DOHH2 (cell line): ENCODE data around the gene GRID2.

Experiments used
- H3F3A ChIP-seq: fragments of 200-600 bp; sonication (generic), shearing (Covaris generic); 2 replicates; pipeline ENCODE4 v1.6.0; 2016; ENCODE audit warnings: antibody characterized with exemption, mild to moderate bottlenecking; ENCODE audit not compliant: control insufficient read depth, insufficient read depth
- H3K27ac ChIP-seq: fragments of 200-600 bp; sonication (generic); 2 replicates; pipeline ENCODE4 v1.5.1; 2014; ENCODE audit warnings: low read depth, mild to moderate bottlenecking, low read length, moderate library complexity
- H3K27me3 ChIP-seq: fragments of 200-600 bp; sonication (generic); 2 replicates; pipeline ENCODE4 v1.6.1; 2014; ENCODE audit warnings: mild to moderate bottlenecking, low read length, mixed read lengths; ENCODE audit not compliant: control insufficient read depth
- H3K36me3 ChIP-seq: fragments of 200-600 bp; sonication (generic); 2 replicates; pipeline ENCODE4 v1.6.1; 2014; ENCODE audit warnings: mild to moderate bottlenecking, low read length, moderate library complexity, mixed read lengths; ENCODE audit not compliant: control insufficient read depth
- H3K4me1 ChIP-seq: fragments of 200-600 bp; sonication (generic); 2 replicates; pipeline ENCODE4 v1.6.1; 2014; ENCODE audit warnings: mild to moderate bottlenecking, low read length, mixed read lengths; ENCODE audit not compliant: control insufficient read depth
- H3K4me2 ChIP-seq: fragments of 200-600 bp; sonication (generic); 2 replicates; pipeline ENCODE4 v1.6.0; 2014; ENCODE audit warnings: mild to moderate bottlenecking, low read length, moderate library complexity
- H3K4me3 ChIP-seq: fragments of 200-600 bp; sonication (generic); 2 replicates; pipeline ENCODE4 v1.5.1; 2014; ENCODE audit warnings: mild to moderate bottlenecking, low read length, mixed read lengths
- H3K79me2 ChIP-seq: fragments of 200-600 bp; sonication (generic); 2 replicates; pipeline ENCODE4 v1.6.1; 2014; ENCODE audit warnings: mild to moderate bottlenecking, low read length, mixed read lengths; ENCODE audit not compliant: control insufficient read depth
- H3K9me2 ChIP-seq: fragments of 200-600 bp; sonication (generic); replicated peaks from 2 replicates; pipeline ENCODE4 v1.6.1; 2014; ENCODE audit warnings: mild to moderate bottlenecking, low read length, mixed read lengths; ENCODE audit not compliant: control insufficient read depth
- H3K9me3 ChIP-seq: fragments of 200-600 bp; sonication (generic); 2 replicates; pipeline ENCODE4 v1.6.1; 2014; ENCODE audit warnings: antibody characterized with exemption, low read length, mixed read lengths; ENCODE audit not compliant: control insufficient read depth, insufficient read depth
- H4K20me1 ChIP-seq: fragments of 200-600 bp; sonication (generic); 2 replicates; pipeline ENCODE4 v1.6.0; 2014; ENCODE audit warnings: low read depth, mild to moderate bottlenecking, antibody characterized with exemption, low read length, moderate library complexity; ENCODE audit not compliant: control insufficient read depth, insufficient read depth
- EZH2phosphoT487 ChIP-seq: fragments of 200-600 bp; sonication (generic); IDR thresholded peaks from 2 replicates; pipeline ENCODE4 v1.6.1; 2017; ENCODE audit warnings: borderline replicate concordance, mild to moderate bottlenecking, antibody characterized with exemption, low read length, moderate library complexity, mixed read lengths
- TF ChIP-seq, protein P1 (sequence below): fragments of 200-600 bp; sonication (generic); IDR thresholded peaks from one replicate; pipeline ENCODE4 v1.5.1; 2014; ENCODE audit warnings: antibody characterized with exemption, mild to moderate bottlenecking, low read depth, low read length; ENCODE audit not compliant: poor library complexity, severe bottlenecking

The GRID2 gene

DNA sequence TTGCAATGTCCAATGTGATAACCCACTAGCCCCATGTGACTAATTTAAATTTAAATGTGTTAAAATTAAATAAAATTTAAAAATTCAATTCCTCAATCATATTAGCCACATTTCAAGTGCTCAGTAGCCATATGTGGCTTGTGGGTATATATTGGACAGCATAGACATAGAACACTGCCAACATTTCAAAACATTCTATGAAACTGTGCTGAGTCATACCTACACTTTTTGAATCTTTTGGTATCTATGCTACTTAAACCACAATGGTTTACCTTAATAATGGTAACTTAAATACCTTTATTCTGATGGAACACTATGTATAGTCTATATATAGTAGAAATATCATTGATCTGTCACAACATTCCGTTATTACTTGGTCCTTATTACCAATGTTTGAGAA lies 1301.4 kb downstream of the GRID2 start:
- H3K79me2 ChIP-seq: no peaks in the 10 kb centered on the region
- no peaks in the 10 kb centered on the region for H3K36me3 ChIP-seq
- H4K20me1 ChIP-seq: no peaks in the 10 kb centered on the region
- H3K9me3 ChIP-seq: no peaks in the 10 kb centered on the region
- H3K4me3 ChIP-seq: no peak overlapping the region
- H3K4me1 ChIP-seq: no peaks in the 10 kb centered on the region
- TF ChIP-seq EZH2phosphoT487: no peak
- TF ChIP-seq, protein P1, sequence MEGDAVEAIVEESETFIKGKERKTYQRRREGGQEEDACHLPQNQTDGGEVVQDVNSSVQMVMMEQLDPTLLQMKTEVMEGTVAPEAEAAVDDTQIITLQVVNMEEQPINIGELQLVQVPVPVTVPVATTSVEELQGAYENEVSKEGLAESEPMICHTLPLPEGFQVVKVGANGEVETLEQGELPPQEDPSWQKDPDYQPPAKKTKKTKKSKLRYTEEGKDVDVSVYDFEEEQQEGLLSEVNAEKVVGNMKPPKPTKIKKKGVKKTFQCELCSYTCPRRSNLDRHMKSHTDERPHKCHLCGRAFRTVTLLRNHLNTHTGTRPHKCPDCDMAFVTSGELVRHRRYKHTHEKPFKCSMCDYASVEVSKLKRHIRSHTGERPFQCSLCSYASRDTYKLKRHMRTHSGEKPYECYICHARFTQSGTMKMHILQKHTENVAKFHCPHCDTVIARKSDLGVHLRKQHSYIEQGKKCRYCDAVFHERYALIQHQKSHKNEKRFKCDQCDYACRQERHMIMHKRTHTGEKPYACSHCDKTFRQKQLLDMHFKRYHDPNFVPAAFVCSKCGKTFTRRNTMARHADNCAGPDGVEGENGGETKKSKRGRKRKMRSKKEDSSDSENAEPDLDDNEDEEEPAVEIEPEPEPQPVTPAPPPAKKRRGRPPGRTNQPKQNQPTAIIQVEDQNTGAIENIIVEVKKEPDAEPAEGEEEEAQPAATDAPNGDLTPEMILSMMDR: no peak
- no peak overlapping the region for H3K27ac ChIP-seq
- H3K4me2 ChIP-seq: no peak overlapping the region
- H3F3A ChIP-seq: no peaks in the 10 kb centered on the region
- H3K9me2 ChIP-seq: no peaks in the 10 kb centered on the region
- no peaks in the 10 kb centered on the region for H3K27me3 ChIP-seq

- Histone ChIP-seq H3K4me1 (no peaks in the 10 kb centered on the region), H4K20me1 (no peaks in the 10 kb centered on the region), H3F3A (no peaks in the 10 kb centered on the region), H3K9me3 (no peaks in the 10 kb centered on the region), H3K79me2 (no peaks in the 10 kb centered on the region), H3K27ac (no peak overlapping the region), H3K27me3 (no peaks in the 10 kb centered on the region), H3K36me3 (no peaks in the 10 kb centered on the region), H3K4me3 (no peak overlapping the region), H3K9me2 (no peaks in the 10 kb centered on the region), H3K4me2 (no peak overlapping the region)
- TF ChIP-seq EZH2phosphoT487: no peak
- TF ChIP-seq, protein P1: no peak
Observed at GRCh38 chr4:93617606-93618005, 1313.8 kb downstream of the GRID2 start.

DNA sequence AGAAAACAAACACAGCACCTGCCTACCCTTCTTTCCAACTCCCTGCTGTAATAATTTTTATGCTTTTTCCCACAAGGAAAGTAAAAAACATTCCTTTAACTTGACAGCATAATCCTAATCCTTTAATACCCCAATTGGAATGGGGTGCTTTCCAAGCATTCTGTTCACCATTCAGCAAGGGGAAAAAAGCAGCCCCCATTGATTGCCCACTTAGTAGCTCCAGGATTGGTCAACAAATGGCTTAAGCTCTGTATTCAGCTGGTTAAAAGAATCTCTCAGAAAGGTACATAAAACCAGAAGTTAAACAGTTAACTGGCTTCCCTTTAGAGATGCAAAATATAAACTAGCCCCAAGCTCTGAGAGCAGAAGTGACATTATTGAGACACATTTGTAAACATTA lies 1330.0 kb downstream of the GRID2 start:
- no peak for TF ChIP-seq EZH2phosphoT487
- TF ChIP-seq, protein P1: no peak
- Histone ChIP-seq H3K4me3 (no peak overlapping the region), H3K9me2 (no peaks in the 10 kb centered on the region), H3K4me1 (no peaks in the 10 kb centered on the region), H3K27ac (no peak overlapping the region), H3K36me3 (no peaks in the 10 kb centered on the region), H3K79me2 (no peaks in the 10 kb centered on the region), H4K20me1 (no peaks in the 10 kb centered on the region), H3K27me3 (no peaks in the 10 kb centered on the region), H3K9me3 (no peaks in the 10 kb centered on the region), H3K4me2 (no peak overlapping the region), H3F3A (no peaks in the 10 kb centered on the region)

GRCh38 chr4:93635943-93636342 lies 1332.2 kb downstream of the GRID2 start:
- H3K27ac ChIP-seq: no peak overlapping the region
- H3K4me1 ChIP-seq: no peaks in the 10 kb centered on the region
- no peaks in the 10 kb centered on the region for H3K36me3 ChIP-seq
- TF ChIP-seq, protein P1: no peak
- TF ChIP-seq EZH2phosphoT487: no peak
- no peaks in the 10 kb centered on the region for H3K27me3 ChIP-seq
- no peaks in the 10 kb centered on the region for H3K79me2 ChIP-seq
- no peak overlapping the region for H3K4me2 ChIP-seq
- no peaks in the 10 kb centered on the region for H3K9me2 ChIP-seq
- no peak overlapping the region for H3K4me3 ChIP-seq
- no peaks in the 10 kb centered on the region for H4K20me1 ChIP-seq
- no peaks in the 10 kb centered on the region for H3F3A ChIP-seq
- H3K9me3 ChIP-seq: no peaks in the 10 kb centered on the region
